AG10803 (cell line): ENCODE measurements around the gene OOSP4B.

ENCODE experiments used
- DNase-seq: peaks from one replicate; pipeline ENCODE4 v3.0.0; 2010; ENCODE audit warnings: low read depth
- H3K4me3 ChIP-seq: 2 replicates; pipeline ENCODE4 v1.5.1; 2011; ENCODE audit warnings: mild to moderate bottlenecking, low read length, control low read depth
- CTCF ChIP-seq: conservative IDR thresholded peaks from 2 replicates; pipeline ENCODE4 v1.5.1; 2011; ENCODE audit warnings: mild to moderate bottlenecking, low read length, control low read depth, inconsistent platforms

Gene OOSP4B

GRCh38 chr11:60078745-60079144, 61.8 kb downstream of the OOSP4B start:
- no peak for TF ChIP-seq CTCF
- no peak overlapping the region for H3K4me3 ChIP-seq
- no peak for DNase-seq

- no peak for TF ChIP-seq CTCF
- H3K4me3 ChIP-seq = no peak overlapping the region
- DNase-seq = no peak
These were observed 63.6 kb downstream of the OOSP4B start for GRCh38 chr11:60080535-60080934.
